Pancreas (tissue), 10 donors: ENCODE measurements around the gene FYN. TPM values are rescaled to one million over a fixed set of nuclear protein-coding genes. Genes with fewer than 3 reads are reported as not detected.
A peak's percentile ranks its signal among the peaks of the same experiment; 100 is the strongest.

Experiments
- ATAC-seq, 4 donors: fragments of 200-7000 bp; cut with Tn5 transposase; one replicate each; pipeline versions ENCODE4 v1.8.0 to v1.9.1; 2020; ENCODE audit warnings: mild to moderate bottlenecking in 4 of 4, moderate library complexity in 4 of 4
- DNase-seq, 6 donors: peaks; one replicate each; pipeline ENCODE4 v3.0.0-alpha.2; 2020
- FAIRE-seq: peaks from 2 replicates; lab custom pipeline; 2012; peaks lifted over from hg19 to GRCh38; lab: Jason Lieb, UNC
- H3K27ac ChIP-seq, 4 donors: fragments of 200-600 bp; sonication (generic); 1 replicate in 3 of 4; 2 replicates in 1 of 4; pipeline versions ENCODE4 v1.5.0 to v1.8.0; 2020
- H3K27me3 ChIP-seq, 4 donors: fragments of 200-600 bp; one replicate each; pipeline ENCODE4 v1.8.0; 2021
- H3K36me3 ChIP-seq, 3 donors: fragments of 200-600 bp; sonication (generic) in 1 of 3; one replicate each; pipeline versions ENCODE4 v1.5.0 to v1.8.0; 2020 to 2021
- H3K4me1 ChIP-seq, 3 donors: fragments of 200-600 bp; one replicate each; pipeline ENCODE4 v1.8.0; 2021
- H3K4me3 ChIP-seq, 4 donors: fragments of 200-600 bp; sonication (generic) in 2 of 4; one replicate each; pipeline versions ENCODE4 v1.5.0 to v1.8.0; 2020 to 2021
- H3K9me3 ChIP-seq, 4 donors: fragments of 200-600 bp; one replicate each; pipeline ENCODE4 v1.8.0; 2021
- WGBS, 2 donors: extraction: QIAGEN DNeasy Blood & Tissue Kit; methylation state at CpG; one replicate each; pipeline ENCODE4 v1.1.7; 2013; 5-methylcytosine and 5-hydroxymethylcytosine counted together
- intact Hi-C, 3 donors: fragments of 100-400 bp; cut with DNase I; formaldehyde crosslinking; loops; one replicate each; pipeline versions ENCODE4 v1.11.1 to v1.14.2; 2022
- polyA plus RNA-seq, 2 donors: library from polyadenylated mRNA; stranded (reverse); fragments of 200-250 nt; gene quantifications; one replicate each; pipeline ENCODE4 v1.2.3, GENCODE V29; 2013
- total RNA-seq, 6 donors: library from RNA; stranded (reverse); fragmentation: NEBNext Ultra II Directional in 4 of 6; extraction: Animal tissue kit (Norgen Biotek cat#: 25700) in 4 of 6; gene quantifications; one replicate each; pipeline versions ENCODE4 v1.2.1 to v1.2.4, GENCODE V29; 2021 to 2023
- TF ChIP-seq, protein P1 (sequence below), 4 donors: fragments of 200-600 bp; sonication (generic) in 3 of 4; IDR thresholded peaks; one replicate each; pipeline versions ENCODE4 v1.5.0 to v1.8.0; 2021; ENCODE audit warnings: antibody characterized with exemption in 4 of 4
- donor health status: healthy with polysubstance abuse.
- donor health status: DM: no; HTN: no; CAD: no; lungs with moderate emphysema.
- donor health status: DM: no; HTN: no; CAD: no.
- donor health status: control.
- donor health status: control.
- donor health status: Bipolar disorder and iron deficiency.
- donor health status: DM: yes; HTN: yes; CAD: no.
- donor health status: DM: no; HTN: no; CAD: no.
- donor health status: DM: no; HTN: no; CAD: no.
- donor health status: DM: yes; HTN: yes; CAD: no.

FYN gene
- total and polyA plus RNA-seq, 8 donors, result 6.4 to 21.7 (median 11.9) TPM

DNA sequence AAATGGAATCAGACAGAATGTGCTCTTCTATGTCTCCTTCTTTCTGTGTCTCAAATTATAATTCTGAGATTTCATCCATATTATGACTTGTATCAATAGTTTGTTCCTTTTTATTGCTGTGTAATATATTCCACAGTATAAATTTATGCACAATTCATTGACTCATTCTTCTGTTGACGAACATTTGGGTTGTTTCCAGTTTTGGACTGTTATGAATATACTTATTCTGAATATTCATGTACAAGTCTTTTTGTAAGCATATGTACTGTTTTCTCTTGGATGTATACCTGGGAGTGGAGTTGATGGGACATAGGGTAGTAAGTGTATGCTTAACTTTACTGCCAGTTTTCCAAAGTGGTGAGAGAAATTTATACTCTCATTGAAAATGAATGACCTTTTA, 239.4 kb downstream of the FYN start:
- DNase-seq (no peak), FAIRE-seq (no peak), ATAC-seq (no peak)
- TF ChIP-seq, protein P1, sequence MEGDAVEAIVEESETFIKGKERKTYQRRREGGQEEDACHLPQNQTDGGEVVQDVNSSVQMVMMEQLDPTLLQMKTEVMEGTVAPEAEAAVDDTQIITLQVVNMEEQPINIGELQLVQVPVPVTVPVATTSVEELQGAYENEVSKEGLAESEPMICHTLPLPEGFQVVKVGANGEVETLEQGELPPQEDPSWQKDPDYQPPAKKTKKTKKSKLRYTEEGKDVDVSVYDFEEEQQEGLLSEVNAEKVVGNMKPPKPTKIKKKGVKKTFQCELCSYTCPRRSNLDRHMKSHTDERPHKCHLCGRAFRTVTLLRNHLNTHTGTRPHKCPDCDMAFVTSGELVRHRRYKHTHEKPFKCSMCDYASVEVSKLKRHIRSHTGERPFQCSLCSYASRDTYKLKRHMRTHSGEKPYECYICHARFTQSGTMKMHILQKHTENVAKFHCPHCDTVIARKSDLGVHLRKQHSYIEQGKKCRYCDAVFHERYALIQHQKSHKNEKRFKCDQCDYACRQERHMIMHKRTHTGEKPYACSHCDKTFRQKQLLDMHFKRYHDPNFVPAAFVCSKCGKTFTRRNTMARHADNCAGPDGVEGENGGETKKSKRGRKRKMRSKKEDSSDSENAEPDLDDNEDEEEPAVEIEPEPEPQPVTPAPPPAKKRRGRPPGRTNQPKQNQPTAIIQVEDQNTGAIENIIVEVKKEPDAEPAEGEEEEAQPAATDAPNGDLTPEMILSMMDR (IDR thresholded peaks at IDR 0.05), result no peak
- no peak overlapping the region for H3K4me3 ChIP-seq
- no peak overlapping the region for H3K27ac ChIP-seq
- H3K36me3 ChIP-seq, result no peaks in the 10 kb centered on the region
- H3K9me3 ChIP-seq, result no peaks in the 10 kb centered on the region
- WGBS, 2 donors, result 76 to 81% methylated on average over 1 of the region's 1 CpG
- no peaks in the 10 kb centered on the region for H3K4me1 ChIP-seq
- intact Hi-C loops, result no loop called here
- no peaks in the 10 kb centered on the region for H3K27me3 ChIP-seq

DNA sequence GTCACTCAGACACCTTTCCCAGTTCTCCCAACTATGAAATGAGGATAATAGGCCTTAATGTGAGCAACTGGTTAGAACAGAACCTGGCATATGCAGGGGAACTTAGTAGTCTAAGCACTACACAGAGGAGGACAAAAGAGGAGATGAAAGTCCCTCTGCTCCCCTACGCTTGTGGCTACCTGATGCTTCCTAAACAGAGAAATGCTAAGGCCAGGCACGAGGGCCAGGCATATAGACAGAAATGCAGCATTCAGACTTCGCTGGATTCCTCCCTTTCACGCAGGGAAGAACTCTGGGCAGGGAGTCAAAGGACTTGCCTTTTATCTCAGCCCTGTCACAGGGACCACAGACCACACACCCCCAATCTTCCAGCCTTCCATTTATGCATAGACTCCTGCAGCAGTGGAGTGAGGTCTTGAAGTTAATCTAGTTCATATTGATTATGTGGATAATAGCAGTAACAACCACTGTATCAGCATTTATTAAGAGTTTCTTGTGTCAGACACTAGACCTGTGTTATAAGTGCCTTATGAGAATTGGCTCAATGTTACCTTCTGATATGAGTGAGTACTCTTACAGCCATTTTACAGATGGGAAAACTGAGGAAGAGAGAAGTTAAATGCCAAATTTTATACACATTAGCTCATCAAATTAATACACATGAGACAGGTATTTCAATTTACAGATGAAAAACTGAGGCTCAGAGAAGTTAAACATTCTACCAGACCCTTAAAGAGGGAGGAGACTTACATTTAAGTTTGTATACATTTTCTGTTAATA, 240.6 kb downstream of the FYN start:
- Histone ChIP-seq H3K27ac (no peak overlapping the region), H3K27me3 (no peaks in the 10 kb centered on the region), H3K4me3 (no peak overlapping the region), H3K4me1 (no peaks in the 10 kb centered on the region), H3K9me3 (no peaks in the 10 kb centered on the region), H3K36me3 (no peaks in the 10 kb centered on the region)
- no peak for ATAC-seq
- no peak for FAIRE-seq
- 90 to 95% methylated on average over 4 of the region's 4 CpGs for WGBS, 2 donors
- DNase-seq, result no peak
- intact Hi-C loops, result no loop called here
- TF ChIP-seq, protein P1 (IDR thresholded peaks at IDR 0.05), result no peak

DNA sequence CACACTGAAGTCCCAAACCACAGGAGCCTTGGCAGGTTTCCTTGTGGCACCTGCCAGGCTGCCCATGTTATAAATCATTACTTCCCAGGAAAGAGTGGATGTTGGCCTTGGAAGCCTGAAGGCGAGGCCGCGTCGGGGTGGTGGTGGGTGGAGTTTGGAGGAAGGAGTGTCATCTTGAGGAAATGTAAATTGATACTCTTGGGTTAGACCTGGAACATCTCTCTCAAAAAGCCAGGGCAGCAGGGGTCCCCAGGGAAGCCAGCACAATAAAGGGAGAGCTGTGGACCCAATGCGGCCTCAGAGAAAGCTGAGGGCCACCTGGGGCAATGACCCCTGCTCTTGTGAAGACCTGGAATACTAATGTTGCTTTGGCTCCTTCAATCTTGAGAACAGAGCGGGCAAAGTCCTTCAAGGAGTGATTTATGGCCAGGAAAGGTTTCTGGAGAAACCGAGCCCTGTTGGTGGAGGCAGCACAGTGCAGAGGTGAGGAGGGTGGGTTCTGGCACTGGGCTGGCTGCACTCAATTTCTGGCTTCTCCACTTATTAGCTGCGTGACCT, 241.3 kb downstream of the FYN start:
- H3K4me1 ChIP-seq, result no peaks in the 10 kb centered on the region
- ATAC-seq (peak in 3 of 4 donors; percentile 47 to 82 (median 55)), FAIRE-seq (no peak), DNase-seq (peak in 2 of 6 donors; percentile 28 to 51)
- no peaks in the 10 kb centered on the region for H3K27me3 ChIP-seq
- intact Hi-C loops, result no loop called here
- H3K36me3 ChIP-seq, result no peaks in the 10 kb centered on the region
- TF ChIP-seq, protein P1 (IDR thresholded peaks at IDR 0.05), result no peak
- WGBS, 2 donors, result 37 to 42% methylated on average over 8 of the region's 8 CpGs
- no peak overlapping the region for H3K4me3 ChIP-seq
- no peaks in the 10 kb centered on the region for H3K9me3 ChIP-seq
- H3K27ac ChIP-seq, result no peak overlapping the region

GRCh38 chr6:111631018-111631417, 242.2 kb downstream of the FYN start:
- FAIRE-seq (no peak), DNase-seq (no peak), ATAC-seq (no peak)
- 81 to 82% methylated on average over 6 of the region's 6 CpGs for WGBS, 2 donors
- TF ChIP-seq, protein P1 (IDR thresholded peaks at IDR 0.05), result no peak
- intact Hi-C loops, result no loop called here
- Histone ChIP-seq H3K27me3 (no peaks in the 10 kb centered on the region), H3K36me3 (no peaks in the 10 kb centered on the region), H3K4me1 (peaks cover 0 to 7% (median 4%) of the 10 kb centered on the region in 3 donors), H3K9me3 (no peaks in the 10 kb centered on the region), H3K27ac (no peak overlapping the region), H3K4me3 (no peak overlapping the region)
